ENCODE results near the gene CYLD.

The CYLD gene

GRCh38 chr16:50712560-50712898, 29.4 kb upstream of the CYLD start:
- DNase-seq (no peak), ATAC-seq (ENCODE audit: insufficient read depth, low read depth) (no peak)
- H4K20me1 ChIP-seq (ENCODE audit: insufficient read depth, low read length): no peaks in the 10 kb centered on the region; the same call in 1 of the 2 replicates
- no peak overlapping the region for H2AFZ ChIP-seq (ENCODE audit: low read depth, low read length)
- no peaks in the 10 kb centered on the region for H3K4me1 ChIP-seq (ENCODE audit: insufficient read depth, low read length)
- no peaks in the 10 kb centered on the region for H3K36me3 ChIP-seq (ENCODE audit: insufficient read depth, low read length)
- no peak overlapping the region for H3K4me2 ChIP-seq (ENCODE audit: insufficient read depth, low read length)
- no peak overlapping the region for H3K4me3 ChIP-seq (ENCODE audit: low read depth in 1 of 2, low read length in 2 of 2)
- no peaks in the 10 kb centered on the region for H3K79me2 ChIP-seq (ENCODE audit: insufficient read depth, low read length)
- H3K9me3 ChIP-seq (ENCODE audit: insufficient read depth, low read length, severe bottlenecking): no peaks in the 10 kb centered on the region
- H3K9ac ChIP-seq (ENCODE audit: low read depth, low read length): no peak overlapping the region
- no peaks in the 10 kb centered on the region for H3K27me3 ChIP-seq (ENCODE audit: insufficient read depth, low read length, poor library complexity)
- no peak overlapping the region for H3K27ac ChIP-seq (ENCODE audit: low read length)
- TF ChIP-seq, protein P1, sequence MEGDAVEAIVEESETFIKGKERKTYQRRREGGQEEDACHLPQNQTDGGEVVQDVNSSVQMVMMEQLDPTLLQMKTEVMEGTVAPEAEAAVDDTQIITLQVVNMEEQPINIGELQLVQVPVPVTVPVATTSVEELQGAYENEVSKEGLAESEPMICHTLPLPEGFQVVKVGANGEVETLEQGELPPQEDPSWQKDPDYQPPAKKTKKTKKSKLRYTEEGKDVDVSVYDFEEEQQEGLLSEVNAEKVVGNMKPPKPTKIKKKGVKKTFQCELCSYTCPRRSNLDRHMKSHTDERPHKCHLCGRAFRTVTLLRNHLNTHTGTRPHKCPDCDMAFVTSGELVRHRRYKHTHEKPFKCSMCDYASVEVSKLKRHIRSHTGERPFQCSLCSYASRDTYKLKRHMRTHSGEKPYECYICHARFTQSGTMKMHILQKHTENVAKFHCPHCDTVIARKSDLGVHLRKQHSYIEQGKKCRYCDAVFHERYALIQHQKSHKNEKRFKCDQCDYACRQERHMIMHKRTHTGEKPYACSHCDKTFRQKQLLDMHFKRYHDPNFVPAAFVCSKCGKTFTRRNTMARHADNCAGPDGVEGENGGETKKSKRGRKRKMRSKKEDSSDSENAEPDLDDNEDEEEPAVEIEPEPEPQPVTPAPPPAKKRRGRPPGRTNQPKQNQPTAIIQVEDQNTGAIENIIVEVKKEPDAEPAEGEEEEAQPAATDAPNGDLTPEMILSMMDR (IDR thresholded peaks at IDR 0.05; ENCODE audit: borderline replicate concordance, extremely low read depth, low read length, poor library complexity, severe bottlenecking): no peak
- no peak for TF ChIP-seq EZH2 (IDR thresholded peaks at IDR 0.05; ENCODE audit: borderline replicate concordance, low read depth, low read length, severe bottlenecking)

DNA sequence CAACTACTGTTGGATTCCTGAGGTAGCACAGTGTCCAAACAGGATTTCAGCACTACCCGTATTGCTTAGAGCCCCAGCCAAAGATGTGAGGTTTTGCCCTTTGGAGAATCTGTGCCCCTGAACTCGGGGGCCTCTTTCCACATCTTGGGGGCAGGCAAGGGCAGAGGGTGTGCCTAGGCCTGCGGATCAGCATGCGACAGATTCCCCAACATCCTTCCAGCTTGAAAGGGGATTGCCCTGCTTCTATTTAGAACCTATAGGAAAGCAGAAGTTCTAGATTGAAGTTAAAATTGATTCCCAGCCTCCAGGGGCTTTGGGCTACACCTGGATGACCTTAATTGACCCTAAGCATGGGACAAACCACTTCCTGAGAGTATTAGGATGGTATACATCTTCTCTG, 28.9 kb upstream of the CYLD start:
- TF ChIP-seq EZH2 (IDR thresholded peaks at IDR 0.05; ENCODE audit: borderline replicate concordance, low read depth, low read length, severe bottlenecking): no peak
- TF ChIP-seq, protein P1 (IDR thresholded peaks at IDR 0.05; ENCODE audit: borderline replicate concordance, extremely low read depth, low read length, poor library complexity, severe bottlenecking): no peak
- H3K79me2 ChIP-seq (ENCODE audit: insufficient read depth, low read length): no peaks in the 10 kb centered on the region
- no peaks in the 10 kb centered on the region for H3K4me1 ChIP-seq (ENCODE audit: insufficient read depth, low read length)
- DNase-seq (no peak), ATAC-seq (ENCODE audit: insufficient read depth, low read depth) (no peak)
- H3K27ac ChIP-seq (ENCODE audit: low read length): no peak overlapping the region
- no peak overlapping the region for H3K9ac ChIP-seq (ENCODE audit: low read depth, low read length)
- no peaks in the 10 kb centered on the region; the same call in 1 of the 2 replicates for H4K20me1 ChIP-seq (ENCODE audit: insufficient read depth, low read length)
- no peak overlapping the region for H3K4me3 ChIP-seq (ENCODE audit: low read depth in 1 of 2, low read length in 2 of 2)
- H3K9me3 ChIP-seq (ENCODE audit: insufficient read depth, low read length, severe bottlenecking): no peaks in the 10 kb centered on the region
- no peak overlapping the region for H3K4me2 ChIP-seq (ENCODE audit: insufficient read depth, low read length)
- no peaks in the 10 kb centered on the region for H3K36me3 ChIP-seq (ENCODE audit: insufficient read depth, low read length)
- no peaks in the 10 kb centered on the region for H3K27me3 ChIP-seq (ENCODE audit: insufficient read depth, low read length, poor library complexity)
- no peak overlapping the region for H2AFZ ChIP-seq (ENCODE audit: low read depth, low read length)

DNA sequence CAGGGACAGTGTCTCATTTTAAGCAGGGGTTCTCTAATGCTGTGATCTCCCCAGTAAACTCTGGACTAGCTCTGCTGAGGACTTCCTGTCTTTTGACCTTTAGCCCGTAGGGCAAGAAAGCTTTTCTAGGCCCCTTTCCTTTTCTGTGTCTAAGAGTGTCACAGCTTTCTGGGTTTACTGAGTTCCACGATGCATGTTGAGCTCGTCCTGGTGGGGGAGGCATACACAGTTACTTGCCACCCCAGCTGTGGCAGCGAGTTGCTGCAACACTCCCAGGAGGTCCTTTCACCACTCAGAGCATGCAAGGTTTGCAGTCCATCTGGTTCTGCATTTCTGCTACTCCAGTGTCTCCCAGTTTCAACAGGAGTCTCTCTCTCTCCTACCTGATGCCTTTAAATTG, 24.8 kb upstream of the CYLD start:
- Histone ChIP-seq H3K27ac (ENCODE audit: low read length) (no peak overlapping the region), H2AFZ (ENCODE audit: low read depth, low read length) (no peak overlapping the region), H3K27me3 (ENCODE audit: insufficient read depth, low read length, poor library complexity) (no peaks in the 10 kb centered on the region), H4K20me1 (ENCODE audit: insufficient read depth, low read length) (no peaks in the 10 kb centered on the region), H3K4me2 (ENCODE audit: insufficient read depth, low read length) (no peak overlapping the region), H3K9me3 (ENCODE audit: insufficient read depth, low read length, severe bottlenecking) (no peaks in the 10 kb centered on the region), H3K4me1 (ENCODE audit: insufficient read depth, low read length) (peaks cover 7% of the 10 kb centered on the region), H3K79me2 (ENCODE audit: insufficient read depth, low read length) (no peaks in the 10 kb centered on the region), H3K4me3 (ENCODE audit: low read depth in 1 of 2, low read length in 2 of 2) (no peak overlapping the region), H3K36me3 (ENCODE audit: insufficient read depth, low read length) (no peaks in the 10 kb centered on the region), H3K9ac (ENCODE audit: low read depth, low read length) (no peak overlapping the region)
- TF ChIP-seq, protein P1 (IDR thresholded peaks at IDR 0.05; ENCODE audit: borderline replicate concordance, extremely low read depth, low read length, poor library complexity, severe bottlenecking): no peak
- no peak for TF ChIP-seq EZH2 (IDR thresholded peaks at IDR 0.05; ENCODE audit: borderline replicate concordance, low read depth, low read length, severe bottlenecking)
- DNase-seq: no peak
- ATAC-seq (ENCODE audit: insufficient read depth, low read depth): no peak

DNA sequence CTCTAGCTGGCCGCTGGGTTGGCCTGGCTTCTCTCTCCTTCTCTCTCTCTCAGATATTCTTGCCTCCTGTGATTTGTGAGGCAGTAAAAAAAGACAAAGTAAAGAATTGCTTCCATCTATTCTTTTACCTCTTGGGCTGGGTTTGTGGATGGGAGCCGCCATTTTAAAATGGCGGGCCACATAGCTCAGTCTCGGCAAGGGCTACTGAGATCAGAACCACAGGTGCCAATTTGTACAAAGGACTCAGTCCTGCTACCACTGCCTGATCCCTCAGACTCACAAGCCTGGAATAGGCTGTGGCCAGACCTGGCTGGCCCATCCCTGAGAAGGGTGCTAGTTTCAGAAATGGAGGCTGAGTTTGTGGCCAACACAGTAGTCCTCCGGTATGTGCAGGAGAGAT, 24.4 kb upstream of the CYLD start:
- Histone ChIP-seq H3K9ac (ENCODE audit: low read depth, low read length) (no peak overlapping the region), H3K27ac (ENCODE audit: low read length) (no peak overlapping the region), H3K79me2 (ENCODE audit: insufficient read depth, low read length) (no peaks in the 10 kb centered on the region), H3K4me2 (ENCODE audit: insufficient read depth, low read length) (no peak overlapping the region), H3K36me3 (ENCODE audit: insufficient read depth, low read length) (no peaks in the 10 kb centered on the region), H4K20me1 (ENCODE audit: insufficient read depth, low read length) (no peaks in the 10 kb centered on the region), H3K4me3 (ENCODE audit: low read depth in 1 of 2, low read length in 2 of 2) (no peak overlapping the region), H2AFZ (ENCODE audit: low read depth, low read length) (no peak overlapping the region), H3K9me3 (ENCODE audit: insufficient read depth, low read length, severe bottlenecking) (no peaks in the 10 kb centered on the region), H3K4me1 (ENCODE audit: insufficient read depth, low read length) (peaks cover 7% of the 10 kb centered on the region), H3K27me3 (ENCODE audit: insufficient read depth, low read length, poor library complexity) (no peaks in the 10 kb centered on the region)
- DNase-seq (no peak), ATAC-seq (ENCODE audit: insufficient read depth, low read depth) (no peak)
- no peak for TF ChIP-seq EZH2 (IDR thresholded peaks at IDR 0.05; ENCODE audit: borderline replicate concordance, low read depth, low read length, severe bottlenecking)
- TF ChIP-seq, protein P1 (IDR thresholded peaks at IDR 0.05; ENCODE audit: borderline replicate concordance, extremely low read depth, low read length, poor library complexity, severe bottlenecking): no peak
